Glutamatergic neuron (in vitro differentiated cells): ENCODE measurements around the gene WDFY1. TPM values are rescaled to one million over a fixed set of nuclear protein-coding genes. Genes with fewer than 3 reads are reported as not detected.

Source experiments
- DNase-seq: peaks from one replicate; pipeline ENCODE4 v3.0.0; 2022
- H3K27ac Mint-ChIP-seq: one replicate; pipeline ENCODE4 v1.8.0; 2020; ENCODE audit warnings: mild to moderate bottlenecking, mixed read lengths, inconsistent platforms; ENCODE audit not compliant: unreplicated experiment
- H3K27me3 Mint-ChIP-seq: one replicate; pipeline ENCODE4 v1.8.0; 2020; ENCODE audit warnings: mild to moderate bottlenecking, moderate library complexity, mixed read lengths, inconsistent platforms; ENCODE audit not compliant: unreplicated experiment
- H3K36me3 Mint-ChIP-seq: one replicate; pipeline ENCODE4 v1.8.0; 2020; ENCODE audit warnings: mild to moderate bottlenecking, mixed read lengths, inconsistent platforms; ENCODE audit not compliant: unreplicated experiment
- H3K4me1 Mint-ChIP-seq: one replicate; pipeline ENCODE4 v1.8.0; 2020; ENCODE audit warnings: mild to moderate bottlenecking, low read depth, mixed read lengths, inconsistent platforms; ENCODE audit not compliant: unreplicated experiment
- H3K4me3 Mint-ChIP-seq: one replicate; pipeline ENCODE4 v1.8.0; 2020; ENCODE audit warnings: mild to moderate bottlenecking, mixed read lengths, inconsistent platforms; ENCODE audit not compliant: unreplicated experiment
- H3K9me3 Mint-ChIP-seq: one replicate; pipeline ENCODE4 v1.8.0; 2020; ENCODE audit warnings: mild to moderate bottlenecking, moderate library complexity, mixed read lengths, inconsistent platforms; ENCODE audit not compliant: unreplicated experiment
- total RNA-seq: library from RNA; stranded (reverse); fragmentation: NEBNext Ultra II Directional; extraction: Animal tissue kit (Norgen Biotek cat#: 25700); gene quantifications from one replicate; pipeline ENCODE4 v1.2.1, GENCODE V29; 2021; ENCODE audit not compliant: unreplicated experiment
- TF ChIP-seq, protein P1 (sequence below): fragments of 200-600 bp; sonication (generic); IDR thresholded peaks from one replicate; pipeline ENCODE4 v1.5.0; 2021; ENCODE audit not compliant: partially characterized antibody, unreplicated experiment

The WDFY1 gene
- total RNA-seq, 1 donor from 2014 or later: 33.0 TPM

DNA sequence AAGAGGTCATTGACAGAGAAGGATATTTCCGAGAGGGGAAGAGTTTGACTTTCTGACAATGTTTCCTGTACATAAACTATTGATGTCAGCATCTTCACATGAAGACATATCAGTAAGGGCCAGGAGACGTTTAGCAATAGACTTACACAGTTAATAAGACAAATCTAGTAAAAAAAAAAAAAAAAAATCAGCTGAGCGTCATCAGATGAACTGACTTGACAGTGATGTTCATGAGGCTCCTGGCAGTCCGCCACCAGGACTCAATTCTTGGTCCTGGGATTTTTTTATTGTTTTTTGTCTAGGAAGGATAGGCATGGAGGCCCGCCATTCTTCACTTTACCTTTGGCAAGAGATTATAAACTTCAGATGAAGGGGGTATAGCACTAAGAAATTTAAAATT lies 26.6 kb upstream of the WDFY1 start:
- H3K36me3 Mint-ChIP-seq: no peaks in the 10 kb centered on the region
- TF ChIP-seq, protein P1, sequence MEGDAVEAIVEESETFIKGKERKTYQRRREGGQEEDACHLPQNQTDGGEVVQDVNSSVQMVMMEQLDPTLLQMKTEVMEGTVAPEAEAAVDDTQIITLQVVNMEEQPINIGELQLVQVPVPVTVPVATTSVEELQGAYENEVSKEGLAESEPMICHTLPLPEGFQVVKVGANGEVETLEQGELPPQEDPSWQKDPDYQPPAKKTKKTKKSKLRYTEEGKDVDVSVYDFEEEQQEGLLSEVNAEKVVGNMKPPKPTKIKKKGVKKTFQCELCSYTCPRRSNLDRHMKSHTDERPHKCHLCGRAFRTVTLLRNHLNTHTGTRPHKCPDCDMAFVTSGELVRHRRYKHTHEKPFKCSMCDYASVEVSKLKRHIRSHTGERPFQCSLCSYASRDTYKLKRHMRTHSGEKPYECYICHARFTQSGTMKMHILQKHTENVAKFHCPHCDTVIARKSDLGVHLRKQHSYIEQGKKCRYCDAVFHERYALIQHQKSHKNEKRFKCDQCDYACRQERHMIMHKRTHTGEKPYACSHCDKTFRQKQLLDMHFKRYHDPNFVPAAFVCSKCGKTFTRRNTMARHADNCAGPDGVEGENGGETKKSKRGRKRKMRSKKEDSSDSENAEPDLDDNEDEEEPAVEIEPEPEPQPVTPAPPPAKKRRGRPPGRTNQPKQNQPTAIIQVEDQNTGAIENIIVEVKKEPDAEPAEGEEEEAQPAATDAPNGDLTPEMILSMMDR: no peak
- H3K27me3 Mint-ChIP-seq: peaks cover 1% of the 10 kb centered on the region
- peaks cover 8% of the 10 kb centered on the region for H3K4me1 Mint-ChIP-seq
- DNase-seq: no peak
- H3K27ac Mint-ChIP-seq: no peak overlapping the region
- H3K9me3 Mint-ChIP-seq: no peaks in the 10 kb centered on the region
- no peak overlapping the region for H3K4me3 Mint-ChIP-seq

DNA sequence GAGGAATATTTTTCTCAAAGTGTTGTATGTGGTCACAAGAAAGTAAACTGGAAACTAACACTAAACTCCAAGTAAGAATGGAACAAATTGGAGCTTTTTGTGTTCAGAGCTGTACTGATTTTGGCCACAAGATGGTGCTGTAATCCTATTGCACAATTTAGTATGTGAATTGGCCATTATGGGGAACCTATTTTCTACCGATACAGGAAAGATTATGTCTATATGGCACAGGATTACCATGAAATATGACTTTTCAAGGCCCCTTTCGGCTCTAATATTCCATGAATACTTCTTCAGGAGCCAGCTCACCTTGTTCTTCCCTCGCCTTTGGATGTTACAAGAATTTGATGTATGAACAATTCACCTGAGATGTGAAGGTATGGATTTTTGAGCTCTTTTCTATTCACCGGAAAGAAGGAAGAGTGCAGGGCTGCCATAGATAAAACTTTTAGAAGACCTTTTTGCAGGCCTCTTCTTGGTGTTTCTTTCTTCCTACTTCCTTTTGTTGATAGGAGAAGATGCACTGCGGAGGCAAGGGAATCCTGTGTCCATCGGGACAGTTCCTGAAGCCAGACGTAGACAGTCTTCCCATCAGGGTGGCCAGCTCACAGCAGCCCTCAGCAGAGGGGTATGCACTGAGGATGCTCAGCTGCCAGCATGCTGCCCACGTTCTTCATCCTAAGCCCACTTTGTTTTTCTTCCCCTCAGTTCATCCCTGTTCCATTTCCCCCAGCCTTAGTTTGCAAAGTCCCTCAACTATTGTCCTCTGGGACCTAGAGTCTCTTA lies 25.4 kb upstream of the WDFY1 start:
- H3K27me3 Mint-ChIP-seq: peaks cover 1% of the 10 kb centered on the region
- no peak overlapping the region for H3K4me3 Mint-ChIP-seq
- no peak for DNase-seq
- H3K4me1 Mint-ChIP-seq: peaks cover 8% of the 10 kb centered on the region
- TF ChIP-seq, protein P1: peak; percentile 84
- no peaks in the 10 kb centered on the region for H3K9me3 Mint-ChIP-seq
- H3K27ac Mint-ChIP-seq: no peak overlapping the region
- no peaks in the 10 kb centered on the region for H3K36me3 Mint-ChIP-seq

DNA sequence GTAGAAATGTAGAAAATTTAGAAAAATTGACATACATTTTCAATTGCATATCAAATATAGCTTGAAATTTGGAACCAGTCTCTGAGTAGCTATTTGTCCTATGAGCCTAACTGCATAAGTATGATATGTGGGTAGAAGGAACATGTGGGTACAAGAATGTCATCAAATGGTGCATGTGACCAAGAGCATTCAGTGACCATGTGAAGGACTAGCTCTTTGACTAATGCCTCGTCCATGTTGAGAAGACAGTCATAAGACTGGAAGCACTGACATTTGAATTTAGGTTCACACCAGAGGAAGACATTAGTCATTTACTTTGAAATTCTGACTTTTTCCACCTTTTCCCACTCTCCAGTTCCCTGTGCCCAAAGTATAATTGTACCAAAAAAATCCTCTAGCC lies 24.7 kb upstream of the WDFY1 start:
- Mint-ChIP-seq H3K27ac (no peak overlapping the region), H3K36me3 (no peaks in the 10 kb centered on the region), H3K9me3 (no peaks in the 10 kb centered on the region), H3K27me3 (peaks cover 1% of the 10 kb centered on the region), H3K4me3 (no peak overlapping the region), H3K4me1 (peaks cover 8% of the 10 kb centered on the region)
- DNase-seq: no peak
- TF ChIP-seq, protein P1: no peak

GRCh38 chr2:223969315-223969714 lies 24.2 kb upstream of the WDFY1 start:
- H3K9me3 Mint-ChIP-seq: no peaks in the 10 kb centered on the region
- H3K4me1 Mint-ChIP-seq: peaks cover 8% of the 10 kb centered on the region
- peaks cover 1% of the 10 kb centered on the region for H3K27me3 Mint-ChIP-seq
- TF ChIP-seq, protein P1: no peak
- H3K4me3 Mint-ChIP-seq: no peak overlapping the region
- H3K36me3 Mint-ChIP-seq: no peaks in the 10 kb centered on the region
- H3K27ac Mint-ChIP-seq: no peak overlapping the region
- DNase-seq: no peak

GRCh38 chr2:223967981-223968380 lies 22.8 kb upstream of the WDFY1 start:
- H3K36me3 Mint-ChIP-seq: no peaks in the 10 kb centered on the region
- H3K4me1 Mint-ChIP-seq: peaks cover 7% of the 10 kb centered on the region
- H3K27me3 Mint-ChIP-seq: peaks cover 1% of the 10 kb centered on the region
- H3K4me3 Mint-ChIP-seq: no peak overlapping the region
- no peak for DNase-seq
- no peaks in the 10 kb centered on the region for H3K9me3 Mint-ChIP-seq
- H3K27ac Mint-ChIP-seq: no peak overlapping the region
- TF ChIP-seq, protein P1: no peak
